Bronchial epithelial cell (primary cell): ENCODE data around the gene DNAJB9. TPM values are rescaled to one million over a fixed set of nuclear protein-coding genes. Genes with fewer than 3 reads are reported as not detected.

Source experiments
- DNase-seq: peaks from one replicate; pipeline ENCODE4 v3.0.0-alpha.2; 2010; ENCODE audit warnings: low read depth
- FAIRE-seq: peaks from 2 replicates; lab custom pipeline; 2011; peaks lifted over from hg19 to GRCh38; lab: Jason Lieb, UNC
- H3K27me3 ChIP-seq: 2 replicates; pipeline ENCODE4 v1.5.1; 2011; ENCODE audit warnings: low read length; ENCODE audit not compliant: control insufficient read depth, insufficient read depth
- H3K36me3 ChIP-seq: 2 replicates; pipeline ENCODE4 v1.5.1; 2011; ENCODE audit warnings: low read length; ENCODE audit not compliant: control insufficient read depth, insufficient read depth
- H3K4me3 ChIP-seq: 2 replicates; pipeline ENCODE4 v1.5.1; 2011; ENCODE audit warnings: mild to moderate bottlenecking, low read depth, low read length, control low read depth
- CTCF ChIP-seq: IDR thresholded peaks from 2 replicates; pipeline ENCODE4 v1.5.1; 2011; ENCODE audit warnings: mild to moderate bottlenecking, moderate library complexity, low read length, control low read depth, inconsistent platforms; ENCODE audit not compliant: insufficient read depth, severe bottlenecking
- total RNA-seq: library from RNA; depleted of rRNA; stranded (reverse); fragments of >200 nt; gene quantifications from 2 replicates; pipeline ENCODE4 v1.2.1, GENCODE V29; 2014

The DNAJB9 gene
- total RNA-seq, 1 donor from 2014 or later: 142 TPM

GRCh38 chr7:108575156-108575555 is 5.5 kb downstream of the DNAJB9 start:
- FAIRE-seq: no peak
- DNase-seq: no peak
- Histone ChIP-seq H3K27me3 (no peaks in the 10 kb centered on the region), H3K4me3 (no peak overlapping the region), H3K36me3 (no peaks in the 10 kb centered on the region)
- no peak for TF ChIP-seq CTCF

GRCh38 chr7:108576116-108576515 is 6.4 kb downstream of the DNAJB9 start:
- DNase-seq (no peak), FAIRE-seq (no peak)
- Histone ChIP-seq H3K4me3 (no peak overlapping the region), H3K27me3 (no peaks in the 10 kb centered on the region), H3K36me3 (no peaks in the 10 kb centered on the region)
- TF ChIP-seq CTCF: no peak

GRCh38 chr7:108578937-108579336 is 9.3 kb downstream of the DNAJB9 start:
- Histone ChIP-seq H3K4me3 (no peak overlapping the region), H3K36me3 (no peaks in the 10 kb centered on the region), H3K27me3 (no peaks in the 10 kb centered on the region)
- no peak for TF ChIP-seq CTCF
- FAIRE-seq (no peak), DNase-seq (no peak)

- no peak for DNase-seq
- no peaks in the 10 kb centered on the region for H3K27me3 ChIP-seq
- FAIRE-seq: no peak
- TF ChIP-seq CTCF: no peak
- H3K36me3 ChIP-seq: no peaks in the 10 kb centered on the region
- H3K4me3 ChIP-seq: no peak overlapping the region
Observed at GRCh38 chr7:108580298-108580697, 10.6 kb downstream of the DNAJB9 start.

GRCh38 chr7:108581655-108582491 is 12.2 kb downstream of the DNAJB9 start:
- TF ChIP-seq CTCF: no peak
- Histone ChIP-seq H3K27me3 (no peaks in the 10 kb centered on the region), H3K4me3 (no peak overlapping the region), H3K36me3 (no peaks in the 10 kb centered on the region)
- no peak for FAIRE-seq
- no peak for DNase-seq

GRCh38 chr7:108584211-108584610 is 14.5 kb downstream of the DNAJB9 start:
- Histone ChIP-seq H3K27me3 (no peaks in the 10 kb centered on the region), H3K36me3 (no peaks in the 10 kb centered on the region), H3K4me3 (no peak overlapping the region)
- no peak for FAIRE-seq
- DNase-seq: peak; percentile 49
- TF ChIP-seq CTCF: no peak
